Activated naive CD8-positive, alpha-beta T cell treated with anti-CD3 and anti-CD28 coated beads for 36 hours (primary cell): ENCODE results near the gene AUTS2. TPM values are rescaled to one million over a fixed set of nuclear protein-coding genes. Genes with fewer than 3 reads are reported as not detected.

Source experiments
- DNase-seq: peaks from one replicate; pipeline ENCODE4 v3.0.0; 2021
- H3K27ac Mint-ChIP-seq: one replicate; pipeline ENCODE4 v1.8.0; 2022; ENCODE audit warnings: mild to moderate bottlenecking, moderate library complexity, mixed read lengths
- H3K27me3 Mint-ChIP-seq: one replicate; pipeline ENCODE4 v1.8.0; 2022; ENCODE audit warnings: mild to moderate bottlenecking, mixed read lengths
- H3K36me3 Mint-ChIP-seq: one replicate; pipeline ENCODE4 v1.8.0; 2021; ENCODE audit warnings: mild to moderate bottlenecking, mixed read lengths
- H3K4me1 Mint-ChIP-seq: one replicate; pipeline ENCODE4 v1.8.0; 2021; ENCODE audit warnings: mixed read lengths
- H3K4me3 Mint-ChIP-seq: one replicate; pipeline ENCODE4 v1.8.0; 2022; ENCODE audit warnings: mild to moderate bottlenecking, moderate library complexity, mixed read lengths
- H3K9me3 Mint-ChIP-seq: one replicate; pipeline ENCODE4 v1.8.0; 2022; ENCODE audit warnings: mixed read lengths
- total RNA-seq, 2 experiments: library from RNA; stranded (reverse); gene quantifications; one replicate each; pipeline ENCODE4 v1.2.3, GENCODE V29; 2021

AUTS2 gene
- total RNA-seq, 2 experiments from 2014 or later, result 0.58 to 0.78 TPM

DNA sequence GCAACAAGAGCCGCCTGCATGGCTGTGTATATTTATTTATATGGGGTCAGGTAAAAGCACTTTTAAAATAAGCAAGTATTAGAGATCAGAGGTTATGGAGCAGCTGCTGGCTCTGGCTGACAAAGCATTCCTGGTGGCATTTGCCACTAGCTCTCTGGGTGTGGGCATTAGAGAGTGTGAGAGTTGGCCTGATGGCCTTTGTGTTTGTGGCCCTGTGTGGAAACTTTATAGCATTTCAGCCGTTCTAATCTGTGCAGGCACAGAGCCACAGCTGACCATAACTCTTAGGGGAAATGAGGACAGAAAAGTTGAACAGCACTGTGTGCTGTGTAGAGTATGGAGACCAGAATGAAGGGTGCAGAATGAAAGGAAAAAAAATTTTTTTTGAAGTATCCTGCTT lies 118.9 kb downstream of the AUTS2 start:
- H3K4me1 Mint-ChIP-seq, result no peaks in the 10 kb centered on the region
- H3K36me3 Mint-ChIP-seq, result no peaks in the 10 kb centered on the region
- no peak overlapping the region for H3K27ac Mint-ChIP-seq
- no peaks in the 10 kb centered on the region for H3K9me3 Mint-ChIP-seq
- no peak for DNase-seq
- H3K27me3 Mint-ChIP-seq, result peaks cover 19% of the 10 kb centered on the region
- H3K4me3 Mint-ChIP-seq, result no peak overlapping the region

- Mint-ChIP-seq H3K27me3 (peaks cover 20% of the 10 kb centered on the region), H3K4me1 (no peaks in the 10 kb centered on the region), H3K9me3 (no peaks in the 10 kb centered on the region), H3K36me3 (no peaks in the 10 kb centered on the region), H3K4me3 (no peak overlapping the region), H3K27ac (no peak overlapping the region)
- no peak for DNase-seq
These were observed 121.4 kb downstream of the AUTS2 start for GRCh38 chr7:69719717-69720116.

DNA sequence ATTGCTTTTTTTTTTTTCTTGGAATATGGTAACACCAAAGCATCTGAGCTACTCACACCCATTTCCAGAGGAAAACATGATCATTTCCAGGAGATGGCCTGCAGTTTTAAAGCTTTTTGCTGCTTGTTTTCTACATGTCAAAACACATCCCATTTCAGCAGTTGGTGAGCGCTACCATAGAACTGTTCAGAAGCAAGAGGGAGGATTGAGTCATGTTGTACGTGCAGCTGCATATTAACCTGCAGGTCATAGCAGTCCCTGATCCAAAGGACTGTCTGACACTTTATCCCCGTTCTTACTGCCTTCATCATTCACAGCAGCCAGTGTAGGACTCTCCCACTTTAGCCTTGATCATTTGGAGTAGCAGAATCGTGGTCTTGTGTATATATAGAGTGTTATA lies 124.6 kb downstream of the AUTS2 start:
- H3K4me3 Mint-ChIP-seq, result no peak overlapping the region
- H3K27ac Mint-ChIP-seq, result no peak overlapping the region
- H3K36me3 Mint-ChIP-seq, result no peaks in the 10 kb centered on the region
- no peaks in the 10 kb centered on the region for H3K9me3 Mint-ChIP-seq
- H3K27me3 Mint-ChIP-seq, result peaks cover 6% of the 10 kb centered on the region
- no peaks in the 10 kb centered on the region for H3K4me1 Mint-ChIP-seq
- DNase-seq, result no peak

- no peaks in the 10 kb centered on the region for H3K4me1 Mint-ChIP-seq
- no peaks in the 10 kb centered on the region for H3K36me3 Mint-ChIP-seq
- no peak overlapping the region for H3K27ac Mint-ChIP-seq
- peaks cover 11% of the 10 kb centered on the region for H3K27me3 Mint-ChIP-seq
- no peaks in the 10 kb centered on the region for H3K9me3 Mint-ChIP-seq
- H3K4me3 Mint-ChIP-seq, result no peak overlapping the region
- no peak for DNase-seq
These were observed 125.4 kb downstream of the AUTS2 start for GRCh38 chr7:69723663-69724062.

- Mint-ChIP-seq H3K4me3 (no peak overlapping the region), H3K36me3 (no peaks in the 10 kb centered on the region), H3K27ac (no peak overlapping the region), H3K4me1 (no peaks in the 10 kb centered on the region), H3K9me3 (no peaks in the 10 kb centered on the region), H3K27me3 (peaks cover 11% of the 10 kb centered on the region)
- DNase-seq, result no peak
These were observed 130.0 kb downstream of the AUTS2 start for GRCh38 chr7:69728304-69728703.

- no peaks in the 10 kb centered on the region for H3K36me3 Mint-ChIP-seq
- no peak for DNase-seq
- peaks cover 17% of the 10 kb centered on the region for H3K27me3 Mint-ChIP-seq
- no peak overlapping the region for H3K4me3 Mint-ChIP-seq
- H3K9me3 Mint-ChIP-seq, result no peaks in the 10 kb centered on the region
- H3K27ac Mint-ChIP-seq, result no peak overlapping the region
- no peaks in the 10 kb centered on the region for H3K4me1 Mint-ChIP-seq
These were observed 133.9 kb downstream of the AUTS2 start for GRCh38 chr7:69732203-69732602.

DNA sequence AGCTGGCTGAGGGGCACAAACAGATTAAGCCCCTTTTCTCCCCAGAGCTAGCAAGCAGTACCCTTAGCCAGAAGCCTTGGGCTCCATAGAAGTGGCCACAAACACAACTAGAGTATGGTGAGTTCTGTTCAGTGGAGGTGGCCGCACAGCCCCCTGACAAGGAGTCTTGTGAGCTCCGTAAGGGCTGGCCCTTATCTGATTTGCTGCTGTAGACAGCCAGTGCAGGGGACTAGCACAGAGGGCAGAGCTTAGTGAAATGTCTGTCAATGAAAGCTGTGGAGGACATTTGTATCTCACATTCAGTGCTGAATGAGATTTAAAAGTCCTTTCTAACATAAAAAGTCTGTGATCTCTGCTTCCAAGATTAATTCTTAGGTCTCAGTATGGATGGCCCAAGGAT lies 137.3 kb downstream of the AUTS2 start:
- no peak overlapping the region for H3K4me3 Mint-ChIP-seq
- no peak for DNase-seq
- no peaks in the 10 kb centered on the region for H3K9me3 Mint-ChIP-seq
- H3K27ac Mint-ChIP-seq, result no peak overlapping the region
- no peaks in the 10 kb centered on the region for H3K36me3 Mint-ChIP-seq
- peaks cover 15% of the 10 kb centered on the region for H3K4me1 Mint-ChIP-seq
- H3K27me3 Mint-ChIP-seq, result peaks cover 27% of the 10 kb centered on the region

DNA sequence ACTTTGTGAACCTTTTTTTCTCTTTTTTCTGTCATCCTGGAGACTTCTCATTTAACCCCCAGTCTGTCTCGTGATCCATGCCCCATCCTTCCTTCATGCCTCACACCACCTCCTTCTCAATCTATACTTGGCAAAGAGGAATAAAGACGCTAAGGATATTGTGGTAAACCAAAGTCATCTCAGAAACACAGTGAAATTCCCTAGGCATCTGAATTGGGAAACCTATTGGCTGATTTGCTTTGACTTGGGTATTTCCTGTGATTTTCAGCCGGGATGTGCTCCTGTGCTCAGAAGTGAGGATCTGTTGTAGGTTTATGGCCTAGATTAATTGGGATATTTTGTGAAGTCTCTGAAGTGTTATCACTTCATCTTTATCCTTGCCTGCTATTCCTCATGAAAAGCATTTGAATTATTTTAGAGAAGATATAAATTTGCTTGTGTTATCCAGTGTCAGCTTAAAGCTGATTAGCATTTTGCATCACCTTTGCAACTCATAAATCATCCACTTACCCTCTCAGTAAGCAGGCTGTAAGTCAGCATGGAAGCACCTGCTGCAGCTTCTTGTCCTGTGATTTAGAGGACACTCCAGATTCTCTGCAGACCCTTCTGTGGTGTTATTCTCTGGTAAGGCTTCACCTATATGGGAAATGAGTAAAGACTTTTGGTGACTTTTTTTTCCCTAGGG lies 138.0 kb downstream of the AUTS2 start:
- no peak for DNase-seq
- Mint-ChIP-seq H3K9me3 (no peaks in the 10 kb centered on the region), H3K4me1 (peaks cover 15% of the 10 kb centered on the region), H3K27ac (no peak overlapping the region), H3K36me3 (no peaks in the 10 kb centered on the region), H3K4me3 (no peak overlapping the region), H3K27me3 (peaks cover 27% of the 10 kb centered on the region)

GRCh38 chr7:69738396-69738951 lies 140.2 kb downstream of the AUTS2 start:
- no peaks in the 10 kb centered on the region for H3K9me3 Mint-ChIP-seq
- no peaks in the 10 kb centered on the region for H3K36me3 Mint-ChIP-seq
- H3K4me1 Mint-ChIP-seq, result peaks cover 15% of the 10 kb centered on the region
- DNase-seq, result no peak
- no peak overlapping the region for H3K27ac Mint-ChIP-seq
- H3K27me3 Mint-ChIP-seq, result peaks cover 27% of the 10 kb centered on the region
- H3K4me3 Mint-ChIP-seq, result no peak overlapping the region

DNA sequence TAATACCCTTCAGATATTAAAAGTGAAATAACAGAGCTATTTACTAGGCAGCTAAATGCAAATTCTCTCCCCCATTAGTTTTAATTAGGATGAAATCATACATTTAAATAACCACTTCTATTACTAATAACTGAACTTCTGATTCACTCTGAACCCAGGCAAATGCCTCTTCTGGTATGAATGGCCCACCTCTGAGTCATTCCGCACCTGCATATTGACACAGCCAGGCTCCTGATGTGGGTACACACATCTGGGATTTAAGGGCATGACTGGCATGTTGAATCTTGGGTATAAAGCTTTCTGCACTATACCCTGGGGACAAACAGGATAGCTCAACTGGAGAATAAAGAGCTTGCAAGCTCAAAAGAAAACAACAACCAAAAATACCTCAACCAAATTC lies 140.9 kb downstream of the AUTS2 start:
- DNase-seq, result peak; percentile 24

GRCh38 chr7:69739931-69740431 lies 141.7 kb downstream of the AUTS2 start:
- no peak overlapping the region for H3K4me3 Mint-ChIP-seq
- H3K27ac Mint-ChIP-seq, result no peak overlapping the region
- no peaks in the 10 kb centered on the region for H3K9me3 Mint-ChIP-seq
- no peak for DNase-seq
- H3K36me3 Mint-ChIP-seq, result no peaks in the 10 kb centered on the region
- H3K27me3 Mint-ChIP-seq, result peaks cover 27% of the 10 kb centered on the region
- peaks cover 15% of the 10 kb centered on the region for H3K4me1 Mint-ChIP-seq

More for the DNA sequence above, 140.9 kb downstream of the AUTS2 start:
- H3K27ac Mint-ChIP-seq, result no peak overlapping the region
- H3K36me3 Mint-ChIP-seq, result no peaks in the 10 kb centered on the region
- peaks cover 15% of the 10 kb centered on the region for H3K4me1 Mint-ChIP-seq
- H3K27me3 Mint-ChIP-seq, result peaks cover 27% of the 10 kb centered on the region
- no peak overlapping the region for H3K4me3 Mint-ChIP-seq
- H3K9me3 Mint-ChIP-seq, result no peaks in the 10 kb centered on the region

DNA sequence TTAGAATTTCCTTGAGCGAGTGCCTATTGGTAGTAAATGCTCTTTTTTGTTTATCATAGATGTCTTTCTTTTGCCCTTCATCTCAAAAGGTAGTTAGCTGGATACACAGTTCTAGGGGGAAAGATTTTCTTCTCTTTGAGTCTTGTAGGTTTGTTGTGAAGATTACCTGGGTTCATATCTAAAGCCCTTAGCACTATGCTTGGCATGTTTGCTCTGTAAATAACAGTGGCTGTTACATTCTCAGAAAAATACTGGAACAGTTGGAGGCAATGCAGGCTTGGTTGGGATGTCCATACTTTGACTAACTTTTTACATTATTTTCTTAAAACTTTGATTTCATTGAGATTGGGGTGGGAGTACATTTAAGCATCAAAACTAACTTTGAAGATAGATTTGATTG lies 144.0 kb downstream of the AUTS2 start:
- Mint-ChIP-seq H3K27me3 (peaks cover 16% of the 10 kb centered on the region), H3K9me3 (no peaks in the 10 kb centered on the region), H3K36me3 (no peaks in the 10 kb centered on the region), H3K4me3 (no peak overlapping the region), H3K4me1 (peaks cover 15% of the 10 kb centered on the region), H3K27ac (no peak overlapping the region)
- no peak for DNase-seq

DNA sequence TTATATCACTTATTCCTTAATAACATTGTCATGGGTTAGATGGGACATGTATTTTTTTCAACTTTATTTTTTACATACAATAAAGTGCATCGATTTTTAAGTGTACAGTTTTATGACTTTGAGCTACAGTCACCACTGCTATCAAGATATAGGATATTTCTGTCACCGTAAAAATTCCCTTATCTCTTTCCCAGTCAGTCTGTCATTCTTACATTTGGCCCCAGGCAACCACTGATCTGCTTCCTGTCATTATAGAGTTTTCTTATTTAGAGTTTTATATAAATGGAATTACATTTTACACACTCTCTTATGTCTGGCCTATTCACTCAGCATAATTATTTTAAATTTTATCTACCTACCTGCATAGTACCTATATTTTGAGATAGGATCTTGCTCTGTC lies 145.2 kb downstream of the AUTS2 start:
- H3K4me1 Mint-ChIP-seq, result peaks cover 14% of the 10 kb centered on the region
- no peaks in the 10 kb centered on the region for H3K36me3 Mint-ChIP-seq

DNA sequence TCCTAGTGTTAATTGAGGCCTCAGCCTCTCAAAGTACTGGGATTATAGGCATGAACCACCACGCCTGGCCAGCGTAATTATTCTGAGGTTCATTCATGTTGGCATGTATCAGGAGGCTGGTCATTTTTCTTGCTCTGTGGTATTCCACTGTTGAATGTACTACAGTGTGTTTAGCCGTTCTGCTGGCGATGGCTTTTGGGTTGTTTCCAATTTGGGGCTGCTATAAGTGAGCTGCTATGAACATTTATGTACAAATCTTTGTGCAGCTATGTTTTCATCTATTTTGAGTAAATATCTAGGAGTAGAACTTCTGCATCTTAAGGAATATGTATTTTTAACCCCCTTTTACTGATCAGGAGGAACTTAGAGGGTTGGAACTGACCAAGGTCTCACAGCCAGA lies 145.8 kb downstream of the AUTS2 start:
- no peaks in the 10 kb centered on the region for H3K36me3 Mint-ChIP-seq
- H3K27ac Mint-ChIP-seq, result no peak overlapping the region
- no peaks in the 10 kb centered on the region for H3K9me3 Mint-ChIP-seq
- peaks cover 4% of the 10 kb centered on the region for H3K27me3 Mint-ChIP-seq
- H3K4me1 Mint-ChIP-seq, result peaks cover 9% of the 10 kb centered on the region
- no peak for DNase-seq
- no peak overlapping the region for H3K4me3 Mint-ChIP-seq

More for the DNA sequence above, 145.2 kb downstream of the AUTS2 start:
- Mint-ChIP-seq H3K4me3 (no peak overlapping the region), H3K9me3 (no peaks in the 10 kb centered on the region), H3K27ac (no peak overlapping the region), H3K27me3 (peaks cover 9% of the 10 kb centered on the region)
- DNase-seq, result no peak

- Mint-ChIP-seq H3K4me1 (no peaks in the 10 kb centered on the region), H3K36me3 (no peaks in the 10 kb centered on the region), H3K27me3 (no peaks in the 10 kb centered on the region), H3K4me3 (no peak overlapping the region), H3K9me3 (no peaks in the 10 kb centered on the region), H3K27ac (no peak overlapping the region)
- DNase-seq, result no peak
These were observed 148.1 kb downstream of the AUTS2 start for GRCh38 chr7:69746383-69746782.

- no peaks in the 10 kb centered on the region for H3K36me3 Mint-ChIP-seq
- H3K9me3 Mint-ChIP-seq, result no peaks in the 10 kb centered on the region
- H3K27me3 Mint-ChIP-seq, result no peaks in the 10 kb centered on the region
- no peaks in the 10 kb centered on the region for H3K4me1 Mint-ChIP-seq
- no peak for DNase-seq
- no peak overlapping the region for H3K27ac Mint-ChIP-seq
- H3K4me3 Mint-ChIP-seq, result no peak overlapping the region
These were observed 148.9 kb downstream of the AUTS2 start for GRCh38 chr7:69747144-69747543.
